Erythroblast (primary cell): ENCODE data around the gene SYP.

ENCODE experiments used
- GATA1 ChIP-seq: IDR thresholded peaks from 2 replicates; pipeline ENCODE4 v1.6.1; 2011; ENCODE audit warnings: low read depth, mild to moderate bottlenecking, control low read depth, low read length, moderate library complexity
- POLR2A ChIP-seq: IDR thresholded peaks from 2 replicates; pipeline ENCODE4 v1.6.1; 2011; ENCODE audit warnings: mild to moderate bottlenecking, low read length

DNA sequence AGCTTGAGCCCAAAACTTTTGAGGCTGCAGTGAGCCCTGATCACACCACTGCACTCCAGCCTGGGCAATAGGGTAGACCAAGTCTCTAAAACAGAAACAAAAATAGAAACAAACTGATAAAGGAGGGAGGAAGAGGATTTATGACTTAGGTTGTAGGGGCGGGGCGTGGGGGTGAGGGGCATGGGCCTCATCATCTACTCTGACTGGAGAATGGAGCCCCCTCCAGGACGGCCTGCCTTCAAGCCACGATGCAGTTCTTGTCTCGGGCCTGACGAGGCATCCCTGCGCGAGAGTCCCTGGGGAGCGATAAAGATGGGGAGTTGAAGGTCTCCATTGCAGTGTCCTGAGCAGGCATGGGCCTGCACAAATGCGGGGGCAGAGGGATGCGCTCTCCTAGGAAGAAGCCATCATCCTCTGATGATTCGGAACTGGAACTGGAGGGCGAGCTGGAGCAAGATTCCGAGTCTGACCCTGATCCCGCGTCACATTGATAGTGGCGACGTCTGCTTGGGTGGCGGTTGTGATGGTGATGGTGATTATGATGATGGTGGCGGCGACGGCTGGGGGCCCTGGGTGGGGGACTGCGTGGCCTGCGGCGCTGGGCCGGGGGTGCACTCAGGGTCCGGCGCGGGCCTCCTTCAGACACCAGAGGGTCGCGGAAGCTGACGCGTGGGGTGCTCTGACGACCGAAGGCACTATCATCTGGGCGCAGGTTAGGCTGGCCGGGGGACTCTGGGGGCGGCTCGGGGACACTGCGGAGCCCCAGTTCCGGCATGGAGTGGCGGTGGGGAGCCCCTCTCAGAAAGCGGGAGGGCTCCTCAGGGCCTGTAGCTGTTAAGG, 24.3 kb downstream of the SYP start:
- TF ChIP-seq POLR2A (no peak), GATA1 (no peak)
